OCI-LY7 (cell line): ENCODE data around the gene OR10H4. TPM values are rescaled to one million over a fixed set of nuclear protein-coding genes. Genes with fewer than 3 reads are reported as not detected.
"Not testable (repeated sequence)": the region's sequence is repeated elsewhere in the genome, so short reads cannot be mapped to it uniquely, and the experiment has no call there.

Experiments
- Bru-seq: library from RNA; stranded (reverse); fragments of 400-500 nt; gene quantifications from one replicate; lab custom pipeline; 2021; lab: Mats Ljungman, UMichigan
- BruChase-seq, 2 experiments: library from RNA; stranded (reverse); fragments of 400-500 nt; gene quantifications; one replicate each; lab custom pipeline; 2021; lab: Mats Ljungman, UMichigan
- BruUV-seq: library from RNA; stranded (reverse); fragments of 400-500 nt; replicated peaks from 2 replicates; lab custom pipeline; 2021; lab: Mats Ljungman, UMichigan
- CTCF ChIA-PET: fragments of 300-600 bp; sonication (Branson Sonifier 250); formaldehyde crosslinking; loops from one replicate; lab custom pipeline; 2022; ENCODE audit warnings: antibody characterized with exemption; ENCODE audit not compliant: unreplicated experiment; lab: Charles Lee
- POLR2A ChIA-PET: fragments of 300-600 bp; sonication (Branson Sonifier 250); formaldehyde crosslinking; loops from one replicate; lab custom pipeline; 2022; ENCODE audit warnings: antibody characterized with exemption; lab: Charles Lee
- DNase-seq: peaks from one replicate; pipeline ENCODE4 v3.0.0-alpha.2; 2015; ENCODE audit warnings: low spot score
- H2AFZ ChIP-seq: fragments of 200-600 bp; sonication (generic), shearing (Covaris generic); 2 replicates; pipeline ENCODE4 v1.6.1; 2014; ENCODE audit warnings: mild to moderate bottlenecking, antibody characterized with exemption, low read length, moderate library complexity
- H3K27ac ChIP-seq: fragments of 200-600 bp; sonication (generic); 2 replicates; pipeline ENCODE4 v1.5.1; 2014; ENCODE audit warnings: mixed run types, low read depth, mild to moderate bottlenecking, moderate library complexity, low read length, inconsistent platforms; ENCODE audit not compliant: poor library complexity, severe bottlenecking
- H3K36me3 ChIP-seq: fragments of 200-600 bp; sonication (generic); 2 replicates; pipeline ENCODE4 v1.6.1; 2014; ENCODE audit warnings: mild to moderate bottlenecking, antibody characterized with exemption, low read length, moderate library complexity, mixed read lengths; ENCODE audit not compliant: insufficient read depth
- H3K4me1 ChIP-seq: fragments of 200-600 bp; sonication (generic); 2 replicates; pipeline ENCODE4 v1.5.1; 2014; ENCODE audit warnings: mild to moderate bottlenecking, low read length; ENCODE audit not compliant: insufficient read depth, poor library complexity, severe bottlenecking
- H3K4me2 ChIP-seq: fragments of 200-600 bp; sonication (generic); 2 replicates; pipeline ENCODE4 v1.6.1; 2014; ENCODE audit warnings: mild to moderate bottlenecking, low read length
- H3K4me3 ChIP-seq: fragments of 200-600 bp; sonication (generic); 2 replicates; pipeline ENCODE4 v1.5.1; 2014; ENCODE audit warnings: mild to moderate bottlenecking, low read depth, low read length; ENCODE audit not compliant: poor library complexity, severe bottlenecking
- H3K79me2 ChIP-seq: fragments of 200-600 bp; sonication (generic); 2 replicates; pipeline ENCODE4 v1.6.1; 2016; ENCODE audit warnings: low read depth, mild to moderate bottlenecking, low read length, moderate library complexity, mixed read lengths; ENCODE audit not compliant: insufficient read depth
- H3K9me2 ChIP-seq: fragments of 200-600 bp; sonication (generic); 2 replicates; pipeline ENCODE4 v1.6.1; 2016; ENCODE audit warnings: mild to moderate bottlenecking, low read length, mixed read lengths; ENCODE audit not compliant: insufficient read depth
- H3K9me3 ChIP-seq: fragments of 200-600 bp; sonication (generic); 2 replicates; pipeline ENCODE4 v1.6.1; 2014; ENCODE audit warnings: mild to moderate bottlenecking, mixed run types, low read length, mixed read lengths
- H4K20me1 ChIP-seq: fragments of 200-600 bp; sonication (generic); 2 replicates; pipeline ENCODE4 v1.6.1; 2014; ENCODE audit warnings: mild to moderate bottlenecking, antibody characterized with exemption, low read length, moderate library complexity, mixed read lengths; ENCODE audit not compliant: insufficient read depth
- CTCF ChIP-seq: fragments of 200-600 bp; sonication (generic); conservative IDR thresholded peaks from 2 replicates; pipeline ENCODE4 v1.5.1; 2014; ENCODE audit warnings: mild to moderate bottlenecking, antibody characterized with exemption, low read length, moderate library complexity, mixed read lengths
- EZH2phosphoT487 ChIP-seq: fragments of 200-600 bp; sonication (generic); IDR thresholded peaks from 2 replicates; pipeline ENCODE4 v1.6.1; 2018; ENCODE audit warnings: low read depth, borderline replicate concordance, mild to moderate bottlenecking, mixed run types, antibody characterized with exemption, low read length, moderate library complexity, mixed read lengths
- intact Hi-C: fragments of 100-400 bp; cut with micrococcal nuclease; formaldehyde crosslinking; loops from one replicate; pipeline ENCODE4 v1.10.0; 2022; ENCODE audit not compliant: unreplicated experiment
- long read RNA-seq: library from polyadenylated mRNA; stranded (forward); transcript quantifications from one replicate; pipeline ENCODE4 v2.0.0, GENCODE V29; 2022
- total RNA-seq, 2 experiments: library from RNA; depleted of rRNA in 1 of 2; stranded (reverse); fragments of >200 nt in 1 of 2; shearing (Covaris generic) in 1 of 2; gene quantifications; 2 replicates each; pipeline ENCODE4 v1.2.3, GENCODE V29; 2014 to 2022

Gene OR10H4
- total RNA-seq (2014; rRNA removed; shearing (Covaris generic)) (not detected in 2 replicates), total RNA-seq (2022) (not detected in 2 replicates), Bru-seq, nascent RNA (not detected), BruChase-seq, experiment 1, labeled RNA remaining after a 6-hour chase (not detected), BruChase-seq, experiment 2, labeled RNA remaining after a 2-hour chase (not detected)
- long read RNA-seq, result 0 reads

GRCh38 chr19:15948223-15949058 lies at the start of gene OR10H4:
Gene OR10H4 (plus strand): TSS chr19:15949008. CDS start chr19:15949008, 0 bp downstream.
- no peaks in the 10 kb centered on the region for H3K36me3 ChIP-seq
- no peak within 1 kb of the TSS for H3K27ac ChIP-seq
- no peaks in the 10 kb centered on the region for H3K79me2 ChIP-seq
- BruUV-seq, result no TSS peak
- no peaks in the 10 kb centered on the region for H4K20me1 ChIP-seq
- peaks cover 13% of the 10 kb centered on the region; the same call in 1 of the 2 replicates for H3K9me3 ChIP-seq
- intact Hi-C loops, result no loop called here
- POLR2A ChIA-PET, result no interaction called here
- CTCF ChIA-PET, result no interaction called here
- no peak for DNase-seq
- no peaks in the 10 kb centered on the region for H3K9me2 ChIP-seq
- no peak within 1 kb of the TSS for H3K4me3 ChIP-seq
- no peak for TF ChIP-seq EZH2phosphoT487
- TF ChIP-seq CTCF, result no peak
- H3K4me2 ChIP-seq, result no peak within 1 kb of the TSS
- no peaks in the 10 kb centered on the region for H3K4me1 ChIP-seq
- H2AFZ ChIP-seq, result no peak within 1 kb of the TSS

- H4K20me1 ChIP-seq, H3K4me1 ChIP-seq, POLR2A ChIA-PET, H3K4me3 ChIP-seq, H3K79me2 ChIP-seq, H3K9me2 ChIP-seq, H2AFZ ChIP-seq, CTCF ChIA-PET, H3K27ac ChIP-seq, H3K4me2 ChIP-seq, intact Hi-C loops, BruUV-seq, H3K36me3 ChIP-seq, H3K9me3 ChIP-seq, DNase-seq: not testable (repeated sequence)
These were observed 49.2 kb upstream of the OR10H4 start for GRCh38 chr19:15899561-15899960.

- DNase-seq, BruUV-seq, H3K9me2 ChIP-seq, H3K79me2 ChIP-seq, H3K4me2 ChIP-seq, H3K9me3 ChIP-seq, H3K27ac ChIP-seq, H4K20me1 ChIP-seq, H3K4me3 ChIP-seq, H3K4me1 ChIP-seq, H3K36me3 ChIP-seq, CTCF ChIA-PET, POLR2A ChIA-PET, intact Hi-C loops, H2AFZ ChIP-seq: not testable (repeated sequence)
These were observed 48.8 kb upstream of the OR10H4 start for GRCh38 chr19:15900032-15900431.
